OCI-M2 (cell line): ENCODE data around the gene OR51I2.

ENCODE experiments used
- DNase-seq: peaks from one replicate; lab custom pipeline; 2025; ENCODE audit not compliant: unreplicated experiment; lab: John Stamatoyannopoulos, UW

The OR51I2 gene

DNA sequence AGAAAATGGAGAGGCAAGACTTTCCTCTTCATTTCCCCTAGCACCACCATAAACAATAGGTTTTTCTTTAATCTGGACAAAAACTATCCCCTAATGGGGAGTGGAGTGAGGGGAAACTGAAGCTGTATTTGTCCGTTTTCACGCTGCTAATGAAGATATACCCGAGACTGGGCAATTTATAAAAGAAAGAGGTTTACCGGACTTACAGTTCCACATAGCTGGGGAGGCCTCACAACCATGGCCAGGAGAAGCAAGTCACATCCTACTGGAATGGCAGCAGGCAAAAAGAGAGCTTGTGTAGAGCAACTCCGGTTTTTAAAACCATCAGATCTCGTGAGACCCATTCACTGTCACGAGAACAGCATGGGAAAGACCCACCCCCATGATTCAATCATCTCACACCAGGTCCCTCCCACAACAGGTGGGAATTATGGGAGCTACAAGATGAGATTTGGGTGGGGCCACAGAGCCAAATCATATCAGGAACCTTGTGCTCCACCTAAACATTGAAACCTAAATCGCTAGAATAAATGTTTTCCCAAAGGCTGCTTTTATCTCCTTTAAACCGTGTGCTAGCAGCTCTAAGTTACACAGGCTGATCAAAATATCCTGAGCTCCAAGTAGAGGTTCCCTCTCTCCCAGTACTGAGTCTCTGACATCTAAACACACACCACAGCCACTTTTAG lies 56.4 kb downstream of the OR51I2 start:
- no peak for DNase-seq
